ENCODE data around the gene CAMSAP1.

The CAMSAP1 gene

GRCh38 chr9:135759676-135760300 lies 147.6 kb downstream of the CAMSAP1 start:
- DNase-seq (ENCODE audit: low spot score), result no peak

- DNase-seq (ENCODE audit: low spot score), result no peak
Observed at GRCh38 chr9:135758870-135759269, 148.5 kb downstream of the CAMSAP1 start.
